Measurements from ENCODE around the gene LRRC9. TPM values are rescaled to one million over a fixed set of nuclear protein-coding genes. Genes with fewer than 3 reads are reported as not detected.

LRRC9 gene
- total RNA-seq, 1 donor from 2014 or later: 0.19 TPM

DNA sequence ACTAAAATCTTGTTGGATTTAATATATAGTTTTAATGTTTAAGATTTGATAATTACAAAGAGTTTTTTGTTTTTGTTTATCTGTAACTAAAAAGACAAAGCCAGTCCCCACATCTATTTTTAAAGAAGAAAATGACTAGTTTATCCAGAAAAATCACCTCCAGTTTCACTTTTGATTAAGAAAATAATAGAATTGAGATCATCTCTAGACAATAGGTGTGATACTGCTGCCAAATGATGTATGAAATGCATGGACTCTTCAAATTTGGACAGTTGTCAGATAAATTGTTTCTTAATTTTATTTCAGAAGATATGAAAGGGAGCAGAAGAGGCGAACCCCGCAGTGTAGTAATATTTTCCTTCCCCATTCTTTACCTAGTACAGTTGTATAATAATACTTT is 191.8 kb downstream of the LRRC9 start:
- H3K36me3 ChIP-seq: peaks cover 38% of the 10 kb centered on the region
- no peaks in the 10 kb centered on the region for H3K27me3 ChIP-seq (ENCODE audit: low read depth)
- intact Hi-C loops (cut with micrococcal nuclease): no loop called here
- no peaks in the 10 kb centered on the region for H3K9me3 ChIP-seq (replicated peaks)
- peaks cover 28% of the 10 kb centered on the region for H3K4me1 ChIP-seq
- no peak overlapping the region for H3K27ac ChIP-seq (replicated peaks)
- TF ChIP-seq, protein P1, sequence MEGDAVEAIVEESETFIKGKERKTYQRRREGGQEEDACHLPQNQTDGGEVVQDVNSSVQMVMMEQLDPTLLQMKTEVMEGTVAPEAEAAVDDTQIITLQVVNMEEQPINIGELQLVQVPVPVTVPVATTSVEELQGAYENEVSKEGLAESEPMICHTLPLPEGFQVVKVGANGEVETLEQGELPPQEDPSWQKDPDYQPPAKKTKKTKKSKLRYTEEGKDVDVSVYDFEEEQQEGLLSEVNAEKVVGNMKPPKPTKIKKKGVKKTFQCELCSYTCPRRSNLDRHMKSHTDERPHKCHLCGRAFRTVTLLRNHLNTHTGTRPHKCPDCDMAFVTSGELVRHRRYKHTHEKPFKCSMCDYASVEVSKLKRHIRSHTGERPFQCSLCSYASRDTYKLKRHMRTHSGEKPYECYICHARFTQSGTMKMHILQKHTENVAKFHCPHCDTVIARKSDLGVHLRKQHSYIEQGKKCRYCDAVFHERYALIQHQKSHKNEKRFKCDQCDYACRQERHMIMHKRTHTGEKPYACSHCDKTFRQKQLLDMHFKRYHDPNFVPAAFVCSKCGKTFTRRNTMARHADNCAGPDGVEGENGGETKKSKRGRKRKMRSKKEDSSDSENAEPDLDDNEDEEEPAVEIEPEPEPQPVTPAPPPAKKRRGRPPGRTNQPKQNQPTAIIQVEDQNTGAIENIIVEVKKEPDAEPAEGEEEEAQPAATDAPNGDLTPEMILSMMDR (IDR thresholded peaks at IDR 0.05; ENCODE audit: borderline replicate concordance): no peak
- no peak for DNase-seq
- H3K4me3 ChIP-seq: no peak overlapping the region

Other genes with a start within 250 kb of the LRRC9 start
- gene RTN1, start 49.4 kb upstream of the LRRC9 start, total RNA-seq: 0.80 TPM
- gene PCNX4, start 171.8 kb downstream of the LRRC9 start, total RNA-seq: 36.8 TPM
- 29.5 TPM for gene DHRS7, start 245.3 kb downstream of the LRRC9 start, total RNA-seq